DND-41 (cell line): ENCODE results near the gene TSGA10.

Experiments
- ATAC-seq: fragments of 200-7000 bp; cut with Tn5 transposase; 3 replicates; pipeline ENCODE4 v1.9.1; 2021; ENCODE audit warnings: low read depth; ENCODE audit not compliant: insufficient read depth
- DNase-seq: peaks from one replicate; pipeline ENCODE4 v3.0.0-alpha.2; 2020
- H2AFZ ChIP-seq: 2 replicates; pipeline ENCODE4 v1.6.0; 2012; ENCODE audit warnings: low read depth, low read length
- H3K27ac ChIP-seq: 2 replicates; pipeline ENCODE4 v1.5.1; 2012; ENCODE audit warnings: low read length, inconsistent platforms
- H3K27me3 ChIP-seq: fragments of 200-600 bp; sonication (generic); 2 replicates; pipeline ENCODE4 v1.6.0; 2012; ENCODE audit warnings: low read length, mild to moderate bottlenecking, inconsistent platforms; ENCODE audit not compliant: insufficient read depth, poor library complexity
- H3K36me3 ChIP-seq: 2 replicates; pipeline ENCODE4 v1.5.1; 2012; ENCODE audit warnings: low read length, inconsistent platforms; ENCODE audit not compliant: insufficient read depth
- H3K4me1 ChIP-seq: 2 replicates; pipeline ENCODE4 v1.5.1; 2012; ENCODE audit warnings: mild to moderate bottlenecking, low read length; ENCODE audit not compliant: insufficient read depth
- H3K4me2 ChIP-seq: 2 replicates; pipeline ENCODE4 v1.6.0; 2012; ENCODE audit warnings: mild to moderate bottlenecking, moderate library complexity, low read length, inconsistent platforms; ENCODE audit not compliant: insufficient read depth
- H3K4me3 ChIP-seq, 2 experiments: fragments of 200-600 bp in 1 of 2; shearing (Covaris generic) in 1 of 2; 2 replicates each; pipeline ENCODE4 v1.5.1; 2012 to 2016; ENCODE audit warnings: inconsistent platforms in 2 of 2, low read length in 2 of 2, mild to moderate bottlenecking in 2 of 2, low read depth in 1 of 2, moderate library complexity in 1 of 2
- H3K79me2 ChIP-seq: 2 replicates; pipeline ENCODE4 v1.6.0; 2012; ENCODE audit warnings: low read length, inconsistent platforms; ENCODE audit not compliant: insufficient read depth
- H3K9ac ChIP-seq: 2 replicates; pipeline ENCODE4 v1.6.0; 2012; ENCODE audit warnings: low read depth, mild to moderate bottlenecking, inconsistent platforms, low read length, moderate library complexity
- H3K9me3 ChIP-seq: 2 replicates; pipeline ENCODE4 v1.5.1; 2012; ENCODE audit warnings: low read length, moderate library complexity, mild to moderate bottlenecking, inconsistent platforms; ENCODE audit not compliant: insufficient read depth, severe bottlenecking
- H4K20me1 ChIP-seq: 2 replicates; pipeline ENCODE4 v1.6.0; 2012; ENCODE audit warnings: low read length; ENCODE audit not compliant: insufficient read depth
- EZH2 ChIP-seq: IDR thresholded peaks from 3 replicates; pipeline ENCODE4 v1.6.1; 2012; ENCODE audit warnings: borderline replicate concordance, low read depth, mild to moderate bottlenecking, moderate library complexity, low read length, inconsistent platforms; ENCODE audit not compliant: severe bottlenecking
- TF ChIP-seq, protein P1 (sequence below): IDR thresholded peaks from 2 replicates; pipeline ENCODE4 v1.5.1; 2012; ENCODE audit warnings: borderline replicate concordance, low read length, moderate library complexity, mild to moderate bottlenecking; ENCODE audit not compliant: poor library complexity, severe bottlenecking; ENCODE audit errors: extremely low read depth

TSGA10 gene

GRCh38 chr2:99101697-99102096, 53.0 kb downstream of the TSGA10 start:
- H4K20me1 ChIP-seq, result no peaks in the 10 kb centered on the region
- TF ChIP-seq, protein P1, sequence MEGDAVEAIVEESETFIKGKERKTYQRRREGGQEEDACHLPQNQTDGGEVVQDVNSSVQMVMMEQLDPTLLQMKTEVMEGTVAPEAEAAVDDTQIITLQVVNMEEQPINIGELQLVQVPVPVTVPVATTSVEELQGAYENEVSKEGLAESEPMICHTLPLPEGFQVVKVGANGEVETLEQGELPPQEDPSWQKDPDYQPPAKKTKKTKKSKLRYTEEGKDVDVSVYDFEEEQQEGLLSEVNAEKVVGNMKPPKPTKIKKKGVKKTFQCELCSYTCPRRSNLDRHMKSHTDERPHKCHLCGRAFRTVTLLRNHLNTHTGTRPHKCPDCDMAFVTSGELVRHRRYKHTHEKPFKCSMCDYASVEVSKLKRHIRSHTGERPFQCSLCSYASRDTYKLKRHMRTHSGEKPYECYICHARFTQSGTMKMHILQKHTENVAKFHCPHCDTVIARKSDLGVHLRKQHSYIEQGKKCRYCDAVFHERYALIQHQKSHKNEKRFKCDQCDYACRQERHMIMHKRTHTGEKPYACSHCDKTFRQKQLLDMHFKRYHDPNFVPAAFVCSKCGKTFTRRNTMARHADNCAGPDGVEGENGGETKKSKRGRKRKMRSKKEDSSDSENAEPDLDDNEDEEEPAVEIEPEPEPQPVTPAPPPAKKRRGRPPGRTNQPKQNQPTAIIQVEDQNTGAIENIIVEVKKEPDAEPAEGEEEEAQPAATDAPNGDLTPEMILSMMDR, result no peak
- TF ChIP-seq EZH2, result no peak
- DNase-seq (no peak), ATAC-seq (peak; percentile 49; the same call in 1 of the 3 replicates)
- H3K79me2 ChIP-seq, result no peaks in the 10 kb centered on the region
- no peaks in the 10 kb centered on the region for H3K9me3 ChIP-seq
- no peaks in the 10 kb centered on the region for H3K27me3 ChIP-seq
- no peak overlapping the region for H3K4me3 ChIP-seq
- H3K36me3 ChIP-seq, result no peaks in the 10 kb centered on the region
- peak overlapping the region; percentile 70 for H2AFZ ChIP-seq
- no peak overlapping the region for H3K9ac ChIP-seq
- peak overlapping the region; percentile 26; the same call in 1 of the 2 replicates for H3K4me2 ChIP-seq
- H3K27ac ChIP-seq, result no peak overlapping the region
- peaks cover 5% of the 10 kb centered on the region; the same call in 1 of the 2 replicates for H3K4me1 ChIP-seq

GRCh38 chr2:99096728-99097127, 58.0 kb downstream of the TSGA10 start:
- peaks cover 5% of the 10 kb centered on the region; the same call in 1 of the 2 replicates for H3K4me1 ChIP-seq
- no peaks in the 10 kb centered on the region for H4K20me1 ChIP-seq
- H3K4me3 ChIP-seq, result no peak overlapping the region
- no peaks in the 10 kb centered on the region for H3K79me2 ChIP-seq
- DNase-seq, result no peak
- TF ChIP-seq, protein P1, result no peak
- no peak for TF ChIP-seq EZH2
- no peaks in the 10 kb centered on the region for H3K27me3 ChIP-seq
- H3K27ac ChIP-seq, result no peak overlapping the region
- H3K9ac ChIP-seq, result no peak overlapping the region
- peaks cover 4% of the 10 kb centered on the region for H3K9me3 ChIP-seq
- H3K36me3 ChIP-seq, result no peaks in the 10 kb centered on the region
- no peak overlapping the region for H3K4me2 ChIP-seq
- ATAC-seq, result no peak
- no peak overlapping the region for H2AFZ ChIP-seq

GRCh38 chr2:99088017-99088416, 66.7 kb downstream of the TSGA10 start:
- H3K27ac ChIP-seq, result peak overlapping the region; percentile 70
- no peaks in the 10 kb centered on the region for H3K36me3 ChIP-seq
- H2AFZ ChIP-seq, result no peak overlapping the region
- H3K79me2 ChIP-seq, result no peaks in the 10 kb centered on the region
- TF ChIP-seq, protein P1, result no peak
- no peak for TF ChIP-seq EZH2
- no peak overlapping the region; the same call in 1 of the 2 replicates for H3K9ac ChIP-seq
- peaks cover 5% of the 10 kb centered on the region for H3K9me3 ChIP-seq
- ATAC-seq (peak; percentile 98), DNase-seq (no peak)
- peak overlapping the region; percentile 36; the same call in 1 of the 2 replicates for H3K4me2 ChIP-seq
- no peaks in the 10 kb centered on the region for H4K20me1 ChIP-seq
- H3K4me1 ChIP-seq, result peaks cover 37% of the 10 kb centered on the region
- no peaks in the 10 kb centered on the region for H3K27me3 ChIP-seq
- no peak overlapping the region for H3K4me3 ChIP-seq

GRCh38 chr2:99086385-99086784, 68.4 kb downstream of the TSGA10 start:
- Histone ChIP-seq H3K4me2 (no peak overlapping the region), H3K27me3 (no peaks in the 10 kb centered on the region), H3K9me3 (peaks cover 5% of the 10 kb centered on the region), H3K4me1 (peaks cover 37% of the 10 kb centered on the region), H3K79me2 (no peaks in the 10 kb centered on the region), H3K36me3 (no peaks in the 10 kb centered on the region), H3K9ac (no peak overlapping the region), H3K4me3 (no peak overlapping the region), H2AFZ (no peak overlapping the region), H4K20me1 (no peaks in the 10 kb centered on the region), H3K27ac (no peak overlapping the region)
- no peak for TF ChIP-seq EZH2
- TF ChIP-seq, protein P1, result no peak
- ATAC-seq (no peak), DNase-seq (no peak)
